ENCODE data around the gene TTC27.

The TTC27 gene

DNA sequence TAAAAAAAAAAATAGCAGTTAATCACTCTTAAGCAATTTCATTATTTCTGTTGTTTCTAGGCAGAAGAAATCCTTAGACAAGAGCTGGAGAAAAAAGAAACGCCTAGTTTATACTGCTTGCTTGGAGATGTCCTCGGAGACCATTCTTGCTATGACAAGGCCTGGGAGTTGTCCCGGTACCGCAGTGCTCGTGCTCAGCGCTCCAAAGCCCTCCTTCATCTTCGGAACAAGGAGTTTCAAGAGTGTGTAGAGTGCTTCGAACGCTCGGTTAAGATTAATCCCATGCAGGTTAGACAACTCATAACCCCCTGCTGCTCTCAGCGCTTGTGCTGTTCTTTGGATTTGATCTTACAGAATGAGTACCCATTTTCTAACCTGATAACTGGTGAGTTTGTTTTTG is 130.4 kb downstream of the TTC27 start:
- DNase-seq = no peak

- no peak for DNase-seq
These were observed 132.8 kb downstream of the TTC27 start for GRCh38 chr2:32760628-32761027.

- DNase-seq = no peak
These were observed 140.7 kb downstream of the TTC27 start for GRCh38 chr2:32768387-32769174.

DNA sequence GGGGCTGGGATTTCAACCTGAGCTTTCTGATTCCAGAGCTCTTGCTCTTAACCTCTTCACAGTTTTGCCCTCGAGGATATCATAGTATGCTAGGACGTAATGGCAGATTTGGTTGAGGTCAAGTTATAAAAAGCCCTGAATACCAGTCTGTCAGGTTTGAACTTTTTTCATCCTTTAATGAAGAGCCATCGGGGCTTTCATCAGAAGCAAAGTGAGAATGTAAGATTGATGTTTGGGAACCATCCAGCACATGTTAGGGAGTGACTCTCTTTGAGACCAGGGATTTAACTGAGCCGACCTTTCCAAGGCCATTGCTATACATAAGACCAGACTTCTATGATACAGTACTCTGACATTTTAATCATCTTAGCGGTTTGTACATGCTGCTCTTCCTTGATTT is 142.5 kb downstream of the TTC27 start:
- no peak for DNase-seq

DNA sequence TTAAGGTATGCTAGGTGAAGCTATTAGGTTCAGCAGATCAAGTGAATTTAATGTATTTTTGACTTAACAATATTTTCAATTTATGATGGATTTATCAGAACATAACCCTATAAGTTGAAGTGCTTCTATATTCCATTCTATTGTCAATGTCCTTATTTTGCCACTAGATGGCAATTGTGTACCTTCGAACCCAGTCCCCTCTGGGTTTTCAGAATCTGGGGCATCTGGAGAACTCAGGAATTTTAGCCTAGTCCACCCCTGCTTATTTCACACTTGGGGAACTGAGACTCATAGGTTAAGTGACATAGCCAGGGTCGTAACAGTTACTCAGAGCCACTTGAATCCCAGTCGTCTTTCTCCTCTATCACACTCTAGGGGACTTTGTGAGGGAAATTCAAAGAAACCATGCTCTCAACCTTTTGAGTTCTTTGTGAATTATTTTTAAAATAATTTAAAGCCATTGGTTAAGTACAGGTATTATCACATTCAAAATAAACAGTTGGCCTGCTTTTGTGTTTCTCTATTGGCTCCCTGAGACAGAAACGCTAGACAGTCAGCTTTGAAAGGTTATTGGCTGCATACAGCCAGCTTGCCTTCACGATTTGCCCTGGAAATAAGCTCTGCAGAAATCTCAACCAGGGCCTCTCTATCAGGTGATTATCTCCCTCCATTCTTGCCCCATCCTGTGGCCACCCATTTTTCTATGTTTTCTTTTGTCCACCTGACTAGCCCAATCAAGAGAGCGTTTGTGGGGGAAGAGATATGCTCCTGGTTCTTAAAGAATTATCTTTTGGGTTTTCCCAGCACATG is 145.0 kb downstream of the TTC27 start:
- DNase-seq = peak; percentile 5

DNA sequence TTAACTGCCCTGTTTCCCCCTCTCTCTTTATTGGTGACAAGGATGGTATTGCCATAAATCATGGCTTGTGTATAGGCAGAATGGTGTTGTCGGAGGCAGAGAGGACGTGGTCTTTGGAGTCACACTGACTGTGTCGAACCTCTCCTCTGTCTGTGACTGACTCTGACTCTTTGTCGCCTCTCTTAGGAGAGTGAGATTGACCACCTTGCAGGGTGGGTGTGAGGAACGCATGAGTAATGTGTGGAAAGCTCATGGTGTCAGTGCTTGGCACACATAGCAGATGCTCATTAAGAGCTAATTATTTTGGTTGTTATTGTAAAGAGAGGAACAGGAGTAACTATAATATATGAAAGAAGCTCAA is 145.6 kb downstream of the TTC27 start:
- DNase-seq = no peak

GRCh38 chr2:32775954-32776353 is 148.1 kb downstream of the TTC27 start:
- no peak for DNase-seq

GRCh38 chr2:32777714-32778113 is 149.9 kb downstream of the TTC27 start:
- no peak for DNase-seq

- DNase-seq = no peak
These were observed 153.1 kb downstream of the TTC27 start for GRCh38 chr2:32780961-32781360.

DNA sequence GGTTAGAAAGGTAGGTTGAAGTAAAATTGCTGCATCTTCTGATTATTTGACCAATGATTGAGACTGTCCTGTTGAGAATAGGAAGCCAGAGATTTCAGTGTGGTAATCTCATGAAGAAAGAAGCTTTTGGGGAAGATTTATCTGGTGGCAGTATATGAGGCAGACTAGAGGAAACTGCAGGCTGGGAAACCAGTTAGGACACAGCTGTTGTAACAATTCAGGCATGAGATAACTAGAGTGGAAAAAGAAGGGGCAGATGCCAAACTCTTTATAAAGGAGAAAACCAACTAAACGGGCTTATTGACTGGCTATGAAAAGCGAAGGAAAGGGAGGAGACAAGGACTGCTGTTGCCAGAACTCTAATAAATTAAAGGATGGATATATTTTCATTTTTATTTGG is 155.6 kb downstream of the TTC27 start:
- DNase-seq = no peak

GRCh38 chr2:32783933-32784332 is 156.1 kb downstream of the TTC27 start:
- DNase-seq = no peak

DNA sequence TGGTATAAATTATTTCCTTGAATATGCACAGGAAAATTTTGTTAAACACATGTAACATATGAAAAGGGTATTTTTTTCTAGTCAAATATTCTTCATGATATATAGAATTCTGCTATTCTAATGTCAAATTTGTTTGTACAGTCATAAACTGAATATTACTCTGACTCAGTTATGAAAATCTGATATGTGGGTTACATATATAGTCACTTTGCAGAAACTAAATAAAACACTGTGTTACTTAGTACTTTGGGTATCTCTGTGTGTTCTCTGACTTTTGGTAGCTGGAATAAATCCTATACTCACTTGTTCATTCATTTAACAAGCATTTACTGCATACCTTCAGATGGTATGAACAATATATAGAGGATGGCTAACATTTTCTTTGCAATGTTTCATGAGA is 159.4 kb downstream of the TTC27 start:
- DNase-seq = no peak

DNA sequence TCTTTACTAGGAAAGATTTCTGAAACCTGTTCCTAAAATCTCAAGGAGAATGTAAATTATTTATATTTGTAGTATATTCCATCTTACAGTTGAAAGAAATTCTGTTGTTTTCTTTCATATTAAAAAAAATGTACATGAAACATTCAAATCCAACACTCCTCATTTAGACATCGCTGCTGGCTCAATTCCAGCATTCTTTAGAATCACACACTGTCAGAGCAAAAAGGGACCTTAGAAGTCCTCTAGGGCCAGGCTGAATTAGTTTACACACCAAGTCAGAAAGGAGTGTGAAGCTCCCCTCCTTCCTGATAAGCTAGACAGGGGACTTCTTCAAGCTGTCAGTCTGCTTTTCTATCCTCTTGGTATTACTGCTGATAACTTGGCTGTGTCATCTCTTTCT is 160.3 kb downstream of the TTC27 start:
- DNase-seq = no peak

DNA sequence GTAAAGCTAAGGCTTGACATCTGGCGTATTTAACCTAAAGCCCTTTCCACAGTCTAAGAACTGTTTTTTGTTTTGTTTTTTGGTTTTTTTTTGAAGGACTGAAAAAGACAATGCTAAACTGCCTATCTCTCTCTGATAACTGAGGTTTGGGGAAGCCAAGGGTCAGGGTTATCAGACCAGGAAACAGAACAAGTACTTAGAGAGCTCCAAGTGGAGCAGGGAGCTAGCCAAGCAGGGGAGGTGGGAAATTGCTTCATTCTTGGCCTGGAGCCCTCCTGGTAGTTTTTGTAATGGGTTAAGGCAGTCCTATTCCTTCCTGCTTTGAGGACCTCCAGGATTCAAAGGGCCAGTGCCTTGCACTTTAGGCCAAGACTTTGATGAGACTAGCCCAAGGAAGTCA is 164.6 kb downstream of the TTC27 start:
- no peak for DNase-seq

- no peak for DNase-seq
These were observed 171.0 kb downstream of the TTC27 start for GRCh38 chr2:32798829-32799228.

GRCh38 chr2:32801741-32802140 is 173.9 kb downstream of the TTC27 start:
- DNase-seq = no peak

GRCh38 chr2:32802877-32803276 is 175.0 kb downstream of the TTC27 start:
- no peak for DNase-seq

- DNase-seq = no peak
These were observed 176.4 kb downstream of the TTC27 start for GRCh38 chr2:32804205-32804604.

DNA sequence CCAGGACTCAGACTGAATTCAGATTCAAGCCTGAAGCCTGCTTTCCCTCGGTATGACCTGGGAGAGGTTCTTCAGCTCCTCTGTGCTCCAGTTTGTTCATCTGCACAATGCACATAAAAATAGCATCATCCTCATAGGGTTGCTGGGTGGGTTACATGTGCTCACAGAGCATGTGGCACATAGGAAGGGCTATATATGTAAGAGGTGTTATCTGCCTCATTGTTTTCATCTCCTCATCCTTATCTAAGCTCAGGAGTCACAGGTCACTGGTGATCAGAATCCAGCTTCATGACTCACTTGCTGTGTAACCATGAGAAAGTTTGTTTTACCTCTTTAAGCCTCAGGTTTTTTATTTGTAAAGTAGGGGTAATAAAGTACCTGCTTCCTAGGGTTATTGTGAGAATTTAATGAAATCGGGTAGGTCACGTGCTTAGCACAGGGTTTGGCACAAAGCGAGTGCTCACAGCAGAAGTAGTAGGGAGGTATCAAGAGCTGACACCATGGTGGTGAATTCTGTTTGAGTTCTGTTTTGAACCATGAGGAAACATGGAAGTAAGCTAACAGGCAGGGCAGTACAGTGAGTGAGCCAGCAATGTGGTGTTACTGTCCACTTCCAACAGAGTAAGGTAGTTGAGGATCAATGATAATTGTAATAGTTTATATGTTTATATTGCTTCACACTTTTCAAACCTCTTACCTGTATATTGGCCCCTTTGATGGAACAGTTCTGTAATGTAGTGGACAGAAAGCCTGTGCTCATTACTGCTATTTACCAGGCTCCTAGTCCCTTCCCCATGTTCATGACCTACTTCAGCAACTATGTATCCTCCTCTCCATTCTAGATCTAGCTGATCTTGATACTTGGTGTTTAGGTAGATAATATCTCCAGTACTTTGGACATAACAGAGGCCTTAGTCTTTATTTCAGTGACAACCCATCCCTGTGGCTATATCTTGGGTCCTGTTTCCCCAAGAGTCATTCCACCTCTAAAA is 177.6 kb downstream of the TTC27 start:
- DNase-seq = no peak

DNA sequence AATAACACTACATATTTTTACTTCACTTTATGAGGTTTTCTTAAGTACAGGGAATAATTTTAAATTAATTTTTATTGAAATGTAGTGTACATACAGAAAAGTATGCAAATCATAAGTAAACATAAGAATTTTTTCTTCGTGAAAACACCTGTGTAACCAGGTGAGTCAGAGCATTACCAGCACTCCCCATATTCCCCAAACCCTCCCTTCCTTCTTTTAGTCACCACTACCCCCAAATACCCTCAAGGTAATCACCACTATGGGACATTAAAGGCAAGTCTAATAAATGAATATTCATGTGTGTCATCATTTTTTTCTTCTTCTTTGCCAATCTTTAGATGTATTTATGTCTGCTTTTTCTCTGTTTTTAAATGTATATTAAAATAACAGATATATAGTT is 179.0 kb downstream of the TTC27 start:
- DNase-seq = no peak

GRCh38 chr2:32807662-32808061 is 179.8 kb downstream of the TTC27 start:
- DNase-seq = no peak

- no peak for DNase-seq
These were observed 183.2 kb downstream of the TTC27 start for GRCh38 chr2:32810909-32811495.

DNA sequence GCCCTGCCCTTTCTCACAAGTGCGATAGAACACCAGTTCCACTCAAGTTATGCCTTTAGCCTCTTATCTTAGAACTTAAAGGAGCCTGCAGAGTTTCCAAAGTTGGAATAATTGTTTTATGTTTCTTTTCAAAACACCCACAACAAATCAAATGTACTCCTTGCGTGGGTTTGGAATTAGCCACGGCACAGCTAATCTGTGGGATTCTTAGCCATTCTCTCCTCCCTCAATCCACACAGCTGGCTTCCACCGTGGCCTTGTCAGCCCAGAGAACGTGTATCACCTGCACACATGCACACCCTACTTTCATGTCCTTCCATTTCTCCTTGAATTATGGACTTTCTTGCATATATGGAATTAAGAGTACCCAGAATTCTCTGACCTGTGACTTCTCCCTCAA is 183.8 kb downstream of the TTC27 start:
- DNase-seq = no peak

Data from DMS153 (cell line).